Non-pigmented ciliary epithelial cell (primary cell): ENCODE results near the gene DIP2B.

Experiments used
- DNase-seq: peaks from one replicate; pipeline ENCODE4 v3.0.0-alpha.2; 2010; ENCODE audit warnings: low read depth

The DIP2B gene

DNA sequence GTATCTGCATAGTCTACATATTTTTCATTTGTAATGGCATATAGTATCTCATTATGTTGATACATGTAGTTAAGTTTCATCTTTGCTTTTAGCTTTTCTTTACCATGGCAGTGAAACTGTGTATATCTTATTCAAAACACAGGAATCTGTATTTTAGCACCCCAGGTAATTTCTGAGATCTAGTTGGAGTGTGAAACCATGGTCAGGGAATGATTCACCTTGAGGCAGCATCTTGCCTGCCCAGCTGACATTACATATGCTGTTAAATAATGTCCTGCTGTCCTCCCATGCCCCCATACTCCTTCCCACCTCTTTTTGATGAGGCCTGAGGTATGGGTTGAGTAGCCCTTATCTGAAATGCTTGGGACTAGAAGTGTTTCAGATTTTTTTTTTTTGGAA lies 133.7 kb downstream of the DIP2B start:
- no peak for DNase-seq

DNA sequence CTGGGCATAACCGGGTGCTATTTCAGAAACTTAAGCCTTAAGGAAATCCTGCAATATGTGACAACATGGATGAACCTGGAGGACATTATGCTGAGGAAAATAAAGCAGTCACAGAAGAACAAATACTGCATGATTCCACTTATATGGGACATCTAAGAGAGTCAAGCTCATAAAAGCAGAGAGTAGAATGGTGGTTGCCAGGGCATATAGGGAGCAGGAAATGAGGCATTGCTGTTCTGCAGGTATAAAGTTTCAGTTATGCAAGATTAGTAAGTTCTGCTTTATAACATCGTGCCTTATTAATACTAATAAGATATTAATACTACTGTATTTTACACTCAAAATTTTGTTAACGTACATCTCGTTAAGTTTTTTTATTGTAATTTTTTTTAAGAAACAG lies 134.9 kb downstream of the DIP2B start:
- DNase-seq: no peak

GRCh38 chr12:50640321-50640939 lies 135.6 kb downstream of the DIP2B start:
- no peak for DNase-seq

DNA sequence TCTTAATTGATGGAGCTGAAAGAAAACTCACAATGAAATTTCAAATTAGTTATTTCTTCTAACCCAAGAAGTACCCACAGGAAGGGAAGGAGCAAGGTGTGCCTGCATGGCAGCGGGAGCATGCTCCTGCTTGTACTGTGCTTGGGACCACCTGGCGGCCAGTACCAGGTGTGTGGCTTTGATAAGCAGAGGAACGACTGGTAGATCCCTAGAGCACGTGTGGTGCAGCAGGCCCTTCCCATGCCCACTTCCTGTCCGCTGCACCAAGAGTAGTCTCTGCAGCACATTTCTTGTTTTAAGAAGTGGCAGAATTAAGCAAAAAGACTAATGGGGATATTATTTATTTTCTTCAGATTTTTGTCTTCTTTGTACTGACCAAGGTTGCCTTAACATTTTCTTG lies 136.8 kb downstream of the DIP2B start:
- no peak for DNase-seq

DNA sequence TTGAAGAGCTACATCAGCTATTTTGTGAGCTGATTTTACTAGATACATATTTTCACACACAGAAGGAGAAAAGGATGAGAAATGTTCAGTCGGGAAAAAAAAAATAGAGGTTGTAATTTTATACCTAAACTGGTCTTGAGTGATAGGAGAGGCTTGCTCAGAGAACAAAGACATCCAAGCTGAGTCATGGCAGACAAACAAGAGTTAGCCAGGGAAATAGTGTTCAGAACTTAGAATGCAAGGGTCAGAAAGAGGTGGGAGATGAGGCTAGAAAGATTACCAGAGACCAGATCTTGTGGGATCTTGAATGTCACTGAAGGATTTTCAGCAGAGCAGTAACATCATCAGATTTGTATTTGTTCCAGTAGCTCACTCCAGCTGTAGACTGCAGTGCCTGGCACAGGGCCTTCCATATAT lies 137.3 kb downstream of the DIP2B start:
- peak; percentile 80 for DNase-seq

DNA sequence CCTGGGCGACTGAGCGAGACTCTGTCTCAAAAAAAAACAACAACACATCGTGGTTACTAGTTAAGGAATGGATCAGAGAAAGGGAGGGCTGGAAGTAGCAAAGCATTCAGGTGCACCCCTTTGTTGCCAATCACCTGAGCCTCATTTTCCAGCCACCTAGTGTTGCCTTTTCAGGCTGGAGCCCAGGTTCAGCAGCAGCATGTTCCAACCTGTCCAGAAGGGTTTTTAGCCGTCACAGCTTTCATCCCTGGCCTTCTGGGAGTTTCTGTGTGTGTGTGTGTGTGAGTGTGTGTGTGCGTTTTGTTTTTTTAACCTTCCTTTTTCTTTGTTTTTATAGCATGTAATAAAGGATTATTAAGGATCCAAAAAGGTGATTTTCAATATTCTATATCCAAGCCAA lies 138.0 kb downstream of the DIP2B start:
- DNase-seq: no peak

DNA sequence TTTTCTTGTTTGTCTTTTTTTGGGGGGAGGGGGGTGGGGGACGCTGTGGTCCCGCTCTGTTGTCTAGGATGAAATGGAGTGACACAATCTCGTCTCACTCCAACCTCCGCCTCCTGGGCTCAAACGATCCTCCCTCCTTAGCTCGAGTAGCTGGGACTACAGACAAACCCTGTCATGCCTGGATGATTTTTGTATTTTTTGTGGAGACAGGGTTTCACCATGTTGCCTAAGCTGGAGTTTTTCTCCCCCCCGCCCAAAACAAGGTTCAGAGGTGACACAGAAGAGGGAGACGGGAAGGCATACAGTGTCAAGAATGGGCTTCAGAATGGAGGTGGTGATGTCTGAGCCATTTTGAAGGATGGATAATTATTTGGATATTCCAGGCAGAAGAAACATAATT lies 142.2 kb downstream of the DIP2B start:
- no peak for DNase-seq

GRCh38 chr12:50647479-50647878 lies 142.7 kb downstream of the DIP2B start:
- DNase-seq: peak; percentile 52

DNA sequence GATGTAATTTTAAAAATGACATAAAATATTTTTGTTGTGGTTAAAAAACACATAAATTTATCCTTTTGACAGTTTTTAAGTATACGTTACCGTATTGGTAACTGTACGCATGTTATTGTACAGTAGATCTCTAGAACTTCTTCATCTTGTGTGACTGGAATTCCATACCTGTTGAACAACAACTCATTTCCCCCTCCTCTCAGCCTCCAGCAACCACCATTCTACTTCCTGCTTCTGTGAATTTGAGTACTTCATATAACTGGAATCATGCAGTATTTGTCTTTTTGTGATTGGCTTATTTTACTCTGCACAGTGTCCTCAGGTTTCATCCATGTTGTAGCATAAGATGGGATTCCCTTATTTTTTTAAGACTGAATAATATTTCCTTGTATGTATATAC lies 145.5 kb downstream of the DIP2B start:
- no peak for DNase-seq

GRCh38 chr12:50655374-50655921 lies 150.7 kb downstream of the DIP2B start:
- no peak for DNase-seq

DNA sequence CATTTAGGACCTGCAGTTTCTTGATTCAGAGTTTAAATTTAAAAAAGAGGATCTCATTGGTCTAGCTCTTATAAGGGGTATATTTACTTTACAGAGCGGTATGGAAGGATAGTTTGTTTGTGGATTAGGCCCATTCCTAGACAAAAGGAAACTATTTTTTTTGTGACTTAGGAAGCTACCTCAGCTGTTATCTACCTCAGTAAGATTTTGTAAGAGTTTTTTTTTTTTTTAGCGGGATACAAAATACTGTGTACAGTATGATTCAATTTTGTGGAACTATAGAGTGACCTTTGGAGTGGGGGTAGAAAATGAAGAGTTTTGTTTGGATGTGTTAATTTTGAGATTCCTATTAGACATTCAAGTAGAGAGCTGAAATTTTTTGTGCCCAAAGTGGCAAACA lies 154.5 kb downstream of the DIP2B start:
- no peak for DNase-seq

DNA sequence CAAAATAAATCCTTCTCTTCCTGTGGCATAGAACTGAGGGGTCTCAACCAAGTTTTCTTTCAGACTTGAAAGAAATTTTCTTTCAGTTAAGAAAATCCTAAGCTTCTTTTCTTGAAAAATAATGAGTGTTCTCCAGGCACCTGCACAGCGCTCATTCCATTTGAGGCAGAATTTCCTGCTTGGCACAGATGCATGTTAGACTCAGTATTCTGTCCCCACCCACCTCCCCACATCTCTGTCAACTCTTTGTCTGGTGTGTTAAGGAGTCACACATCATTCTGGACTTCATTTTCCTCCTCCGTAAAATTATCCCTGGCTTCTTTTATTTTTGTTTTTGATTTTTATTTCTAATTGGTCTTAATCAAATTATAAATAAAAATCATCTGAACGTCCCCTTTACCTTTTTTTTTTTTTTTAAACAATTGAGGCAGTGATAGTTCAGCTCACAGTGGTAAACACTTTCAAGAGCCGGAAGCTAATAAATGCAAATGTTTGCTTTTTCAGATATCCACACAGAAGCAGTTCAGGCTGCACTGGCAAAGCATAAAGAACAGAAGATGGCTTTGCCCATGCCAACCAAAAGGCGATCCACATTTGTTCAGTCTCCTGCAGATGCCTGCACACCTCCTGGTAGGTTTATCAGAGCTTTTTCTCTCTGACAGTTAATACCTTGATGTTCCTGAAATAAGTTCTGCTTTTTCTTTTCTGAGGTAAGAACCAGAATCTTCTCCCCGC lies 155.1 kb downstream of the DIP2B start:
- DNase-seq: no peak

- no peak for DNase-seq
Observed at GRCh38 chr12:50660425-50660822, 155.6 kb downstream of the DIP2B start.

DNA sequence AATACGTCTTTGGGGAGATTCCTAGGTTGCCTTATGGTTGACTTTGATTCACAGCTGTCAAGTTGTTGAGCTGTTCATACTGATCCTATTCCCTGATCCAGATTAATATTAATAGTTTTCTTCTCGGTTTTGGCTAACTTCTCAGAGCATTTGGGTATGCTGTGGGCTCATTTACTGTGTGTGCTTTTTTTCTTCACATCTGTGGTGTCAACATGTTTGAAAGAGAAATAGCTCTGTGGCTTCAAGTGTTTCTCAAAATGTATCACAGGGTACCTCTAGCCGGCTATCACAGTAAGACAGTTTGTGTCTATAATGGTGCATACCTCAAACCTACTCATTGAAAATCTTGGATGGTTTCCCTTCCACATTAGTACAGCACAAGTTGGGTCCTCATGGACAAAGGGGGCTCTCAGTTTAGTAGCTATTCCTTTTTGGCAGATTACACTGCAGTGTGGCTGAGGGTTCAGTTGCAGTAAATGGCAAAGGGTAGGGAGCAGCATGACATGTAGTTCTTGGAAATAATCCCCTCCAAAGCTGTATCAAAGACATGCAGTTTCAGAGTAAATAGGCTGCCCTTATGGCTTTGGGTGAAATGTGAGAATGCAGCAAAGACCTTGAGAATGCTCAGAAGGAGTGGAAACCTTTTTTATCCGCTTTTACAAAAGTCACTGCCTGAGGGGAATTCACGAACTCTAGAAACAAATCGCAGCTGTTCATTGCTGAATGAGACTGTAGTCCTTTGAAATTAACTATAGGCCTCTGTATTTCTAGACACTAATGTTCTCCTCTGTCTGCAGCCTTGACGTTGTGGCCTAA lies 156.7 kb downstream of the DIP2B start:
- DNase-seq: no peak

DNA sequence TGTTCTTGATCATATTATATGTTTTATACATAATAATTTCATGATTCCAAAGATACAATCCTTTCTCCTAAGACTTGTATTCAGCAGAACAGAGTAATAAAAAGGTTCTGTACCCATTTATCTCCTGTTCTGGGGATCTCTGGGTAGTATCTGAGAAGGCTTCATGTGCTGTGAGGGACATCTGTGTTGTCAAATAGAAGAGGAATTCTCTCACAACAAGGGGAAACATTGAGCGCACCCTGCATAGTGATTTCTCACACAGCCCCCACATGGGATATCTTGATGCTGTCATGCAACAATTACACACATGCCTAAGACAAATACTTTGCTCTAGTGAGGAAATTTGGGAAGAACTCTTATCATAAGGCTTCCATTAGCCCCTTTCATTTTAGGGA lies 157.3 kb downstream of the DIP2B start:
- DNase-seq: no peak

DNA sequence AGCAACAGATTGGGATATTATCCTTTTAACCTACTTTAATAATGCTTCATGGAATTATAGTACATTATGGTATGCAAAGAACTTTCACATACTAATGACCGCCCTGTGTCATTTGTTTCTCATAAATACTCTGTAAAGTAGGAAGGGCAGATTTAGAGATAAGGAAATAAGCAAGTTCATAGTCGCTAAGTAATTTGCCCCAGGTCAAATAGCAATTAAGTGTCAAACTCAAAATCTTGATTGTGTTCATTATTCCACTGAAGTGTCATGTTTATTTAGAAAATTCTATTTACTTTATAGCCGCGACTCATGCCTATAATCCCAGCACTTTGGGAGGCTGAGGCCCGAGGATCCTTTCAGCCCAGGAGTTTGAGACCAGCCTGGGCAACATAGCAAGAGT lies 160.4 kb downstream of the DIP2B start:
- no peak for DNase-seq

DNA sequence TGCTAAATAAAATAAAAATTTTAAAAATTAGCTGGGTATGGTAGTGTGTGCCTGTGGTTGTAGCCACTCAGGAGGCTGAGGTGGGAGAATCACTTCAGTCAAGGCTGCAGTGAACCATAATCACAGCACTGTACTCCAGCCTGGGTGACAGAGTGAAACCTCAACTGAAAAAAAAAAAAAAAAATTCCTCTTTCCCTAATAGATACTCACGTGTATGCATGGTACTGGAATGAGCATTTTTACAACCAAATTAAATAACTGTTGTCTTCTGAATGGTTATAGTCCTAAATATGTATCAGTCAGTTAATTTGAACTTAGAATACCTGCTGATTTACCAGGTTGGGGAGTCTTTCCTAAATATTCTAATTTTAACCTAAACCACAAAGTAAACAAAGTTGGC lies 160.8 kb downstream of the DIP2B start:
- no peak for DNase-seq

GRCh38 chr12:50666023-50666422 lies 161.2 kb downstream of the DIP2B start:
- no peak for DNase-seq

GRCh38 chr12:50672158-50672557 lies 167.4 kb downstream of the DIP2B start:
- no peak for DNase-seq

GRCh38 chr12:50676756-50677155 lies 172.0 kb downstream of the DIP2B start:
- peak; percentile 11 for DNase-seq

DNA sequence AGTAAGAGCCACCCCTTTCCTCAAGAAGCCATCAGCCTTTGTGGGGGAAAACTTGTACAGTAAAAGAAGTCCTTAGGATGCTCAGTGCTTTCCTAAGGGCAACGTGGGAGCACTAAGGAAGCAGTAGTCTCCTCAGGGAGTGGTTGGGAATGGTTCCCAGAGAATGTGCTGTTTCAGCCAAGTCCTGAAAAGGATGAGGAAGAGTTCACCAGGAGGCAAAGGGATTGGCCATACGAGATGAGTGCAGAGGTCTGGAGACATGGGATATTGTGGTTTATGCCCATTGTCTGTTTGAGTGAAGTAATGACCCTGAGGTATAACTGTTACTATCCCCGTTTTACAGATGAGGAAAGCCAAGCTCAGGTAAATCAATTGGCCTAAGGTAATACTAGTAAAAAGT lies 173.1 kb downstream of the DIP2B start:
- DNase-seq: no peak

- no peak for DNase-seq
Observed at GRCh38 chr12:50678650-50679365, 174.0 kb downstream of the DIP2B start.
